SU-DHL-6 (cell line): ENCODE results near the gene OR11G2.
"Not testable (repeated sequence)": the region's sequence is repeated elsewhere in the genome, so short reads cannot be mapped to it uniquely, and the experiment has no call there.

Experiments
- H2AFZ ChIP-seq: fragments of 200-600 bp; sonication (generic); 2 replicates; pipeline ENCODE4 v1.6.1; 2014; ENCODE audit warnings: low read depth, mild to moderate bottlenecking, moderate library complexity, mixed read lengths, antibody characterized with exemption, low read length; ENCODE audit not compliant: severe bottlenecking
- H3F3A ChIP-seq: fragments of 200-600 bp; shearing (Covaris generic); 2 replicates; pipeline ENCODE4 v1.6.0; 2016; ENCODE audit warnings: antibody characterized with exemption, mild to moderate bottlenecking; ENCODE audit not compliant: insufficient read depth
- H3K27ac ChIP-seq: fragments of 200-600 bp; sonication (generic); 2 replicates; pipeline ENCODE4 v1.5.1; 2016; ENCODE audit warnings: low read depth, mild to moderate bottlenecking, low read length, moderate library complexity, mixed read lengths
- H3K27me3 ChIP-seq: fragments of 200-600 bp; sonication (generic), shearing (Covaris generic); 2 replicates; pipeline ENCODE4 v1.6.0; 2014; ENCODE audit warnings: mild to moderate bottlenecking, low read length
- H3K36me3 ChIP-seq: fragments of 200-600 bp; sonication (generic); 2 replicates; pipeline ENCODE4 v1.6.1; 2014; ENCODE audit warnings: mild to moderate bottlenecking, low read length, mixed read lengths
- H3K4me2 ChIP-seq: fragments of 300-600, 200-600 bp; shearing (Covaris generic), sonication (generic); 2 replicates; pipeline ENCODE4 v1.6.0; 2014; ENCODE audit warnings: low read length, low read depth, mild to moderate bottlenecking; ENCODE audit not compliant: poor library complexity, severe bottlenecking
- H3K4me3 ChIP-seq: fragments of 200-600 bp; sonication (generic); 2 replicates; pipeline ENCODE4 v1.5.1; 2014; ENCODE audit warnings: antibody characterized with exemption, low read length, mild to moderate bottlenecking, mixed read lengths; ENCODE audit not compliant: insufficient read depth, poor library complexity, severe bottlenecking
- H3K79me2 ChIP-seq: fragments of 200-600 bp; sonication (generic); 2 replicates; pipeline ENCODE4 v1.6.1; 2014; ENCODE audit warnings: mild to moderate bottlenecking, low read length, moderate library complexity; ENCODE audit not compliant: insufficient read depth
- H3K9ac ChIP-seq: fragments of 200-600 bp; sonication (generic); 2 replicates; pipeline ENCODE4 v1.7.0; 2014; ENCODE audit warnings: mild to moderate bottlenecking, low read length
- H3K9me2 ChIP-seq: fragments of 200-600 bp; sonication (generic); replicated peaks from 2 replicates; pipeline ENCODE4 v1.6.1; 2014; ENCODE audit warnings: low read length; ENCODE audit not compliant: insufficient read depth
- H3K9me3 ChIP-seq: fragments of 200-600 bp; sonication (generic); 2 replicates; pipeline ENCODE4 v1.6.1; 2014; ENCODE audit warnings: low read length, mixed read lengths; ENCODE audit not compliant: insufficient read depth
- H4K20me1 ChIP-seq: fragments of 200-600 bp; sonication (generic); 2 replicates; pipeline ENCODE4 v1.6.1; 2014; ENCODE audit warnings: low read depth, mild to moderate bottlenecking, antibody characterized with exemption, low read length, moderate library complexity, mixed read lengths
- EZH2phosphoT487 ChIP-seq: fragments of 200-600 bp; sonication (generic), shearing (Covaris generic); conservative IDR thresholded peaks from 2 replicates; pipeline ENCODE4 v1.6.1; 2018; ENCODE audit warnings: mild to moderate bottlenecking, antibody characterized with exemption, low read length, moderate library complexity, mixed read lengths
- TF ChIP-seq, protein P1 (sequence below): fragments of 200-600 bp; sonication (generic); IDR thresholded peaks from one replicate; pipeline ENCODE4 v1.5.1; 2017; ENCODE audit warnings: antibody characterized with exemption, mild to moderate bottlenecking, low read length, moderate library complexity; ENCODE audit not compliant: insufficient read depth, poor library complexity, severe bottlenecking

The OR11G2 gene

GRCh38 chr14:20164462-20164861, 26.2 kb upstream of the OR11G2 start:
- Histone ChIP-seq H2AFZ (no peak overlapping the region), H3K9ac (no peak overlapping the region), H3K36me3 (no peaks in the 10 kb centered on the region; the same call in 1 of the 2 replicates), H3K27me3 (no peaks in the 10 kb centered on the region), H3K9me2 (no peaks in the 10 kb centered on the region), H4K20me1 (no peaks in the 10 kb centered on the region), H3K4me2 (no peak overlapping the region), H3F3A (no peaks in the 10 kb centered on the region), H3K4me3 (no peak overlapping the region), H3K27ac (no peak overlapping the region), H3K9me3 (no peaks in the 10 kb centered on the region), H3K79me2 (no peaks in the 10 kb centered on the region)
- no peak for TF ChIP-seq EZH2phosphoT487
- TF ChIP-seq, protein P1, sequence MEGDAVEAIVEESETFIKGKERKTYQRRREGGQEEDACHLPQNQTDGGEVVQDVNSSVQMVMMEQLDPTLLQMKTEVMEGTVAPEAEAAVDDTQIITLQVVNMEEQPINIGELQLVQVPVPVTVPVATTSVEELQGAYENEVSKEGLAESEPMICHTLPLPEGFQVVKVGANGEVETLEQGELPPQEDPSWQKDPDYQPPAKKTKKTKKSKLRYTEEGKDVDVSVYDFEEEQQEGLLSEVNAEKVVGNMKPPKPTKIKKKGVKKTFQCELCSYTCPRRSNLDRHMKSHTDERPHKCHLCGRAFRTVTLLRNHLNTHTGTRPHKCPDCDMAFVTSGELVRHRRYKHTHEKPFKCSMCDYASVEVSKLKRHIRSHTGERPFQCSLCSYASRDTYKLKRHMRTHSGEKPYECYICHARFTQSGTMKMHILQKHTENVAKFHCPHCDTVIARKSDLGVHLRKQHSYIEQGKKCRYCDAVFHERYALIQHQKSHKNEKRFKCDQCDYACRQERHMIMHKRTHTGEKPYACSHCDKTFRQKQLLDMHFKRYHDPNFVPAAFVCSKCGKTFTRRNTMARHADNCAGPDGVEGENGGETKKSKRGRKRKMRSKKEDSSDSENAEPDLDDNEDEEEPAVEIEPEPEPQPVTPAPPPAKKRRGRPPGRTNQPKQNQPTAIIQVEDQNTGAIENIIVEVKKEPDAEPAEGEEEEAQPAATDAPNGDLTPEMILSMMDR = no peak

- Histone ChIP-seq H3K9ac (no peak overlapping the region), H3K36me3 (no peaks in the 10 kb centered on the region; the same call in 1 of the 2 replicates), H3K27me3 (no peaks in the 10 kb centered on the region), H3K27ac (no peak overlapping the region), H3K79me2 (no peaks in the 10 kb centered on the region), H3K9me3 (no peaks in the 10 kb centered on the region), H3K9me2 (no peaks in the 10 kb centered on the region), H3K4me3 (no peak overlapping the region), H4K20me1 (no peaks in the 10 kb centered on the region), H3K4me2 (no peak overlapping the region), H2AFZ (no peak overlapping the region), H3F3A (no peaks in the 10 kb centered on the region)
- TF ChIP-seq, protein P1 = no peak
- no peak for TF ChIP-seq EZH2phosphoT487
Measured at GRCh38 chr14:20167091-20167490, 23.6 kb upstream of the OR11G2 start.

GRCh38 chr14:20169852-20170251, 20.8 kb upstream of the OR11G2 start:
- not testable (repeated sequence) for H3K4me2 ChIP-seq, H3K9me3 ChIP-seq, H3K9me2 ChIP-seq, H2AFZ ChIP-seq, H3K36me3 ChIP-seq, H3K27me3 ChIP-seq, H3K9ac ChIP-seq, H3F3A ChIP-seq, H3K27ac ChIP-seq, H4K20me1 ChIP-seq, H3K4me3 ChIP-seq, H3K79me2 ChIP-seq

- H2AFZ ChIP-seq, H3K4me3 ChIP-seq, H3K4me2 ChIP-seq, H3F3A ChIP-seq, H3K27me3 ChIP-seq, H3K79me2 ChIP-seq, H3K9me3 ChIP-seq, H3K36me3 ChIP-seq, H3K27ac ChIP-seq, H3K9ac ChIP-seq, H4K20me1 ChIP-seq, H3K9me2 ChIP-seq: not testable (repeated sequence)
Measured at GRCh38 chr14:20174205-20174604, 16.5 kb upstream of the OR11G2 start.
